Stomach (tissue), 9 donors: ENCODE data around the gene RGS6. TPM values are rescaled to one million over a fixed set of nuclear protein-coding genes. Genes with fewer than 3 reads are reported as not detected.

Experiments used
- DNase-seq, 2 donors: peaks; one replicate each; pipeline versions ENCODE4 v3.0.0 to v3.0.0-alpha.2; 2013 to 2019
- H3K27ac ChIP-seq, 5 donors: fragments of 200-600 bp in 4 of 5; sonication (generic) in 4 of 5; one replicate each; pipeline ENCODE4 v1.5.1; 2013 to 2019; ENCODE audit warnings: mild to moderate bottlenecking in 1 of 5, moderate library complexity in 1 of 5
- H3K27me3 ChIP-seq, 3 donors: fragments of 200-600 bp; sonication (generic); one replicate each; pipeline ENCODE4 v1.5.1; 2017 to 2019; ENCODE audit warnings: mixed run types in 1 of 3
- H3K36me3 ChIP-seq, 4 donors: fragments of 200-600 bp; sonication (generic); 1 replicate in 3 of 4; 2 replicates in 1 of 4; pipeline ENCODE4 v1.5.1; 2016 to 2019
- H3K4me1 ChIP-seq, 4 donors: fragments of 200-600 bp; sonication (generic); one replicate each; pipeline ENCODE4 v1.5.1; 2016 to 2019
- H3K4me3 ChIP-seq, 4 donors: fragments of 200-600 bp; sonication (generic) in 3 of 4; one replicate each; pipeline ENCODE4 v1.5.1; 2016 to 2019; ENCODE audit warnings: mild to moderate bottlenecking in 1 of 4
- H3K9me3 ChIP-seq, 4 donors: fragments of 200-600 bp; sonication (generic); one replicate each; pipeline ENCODE4 v1.5.1; 2016 to 2019
- CTCF ChIP-seq, 7 experiments: fragments of 450-650 bp in 4 of 7; fragments of 200-600 bp in 3 of 7; sonication (generic) in 3 of 7; IDR thresholded peaks; one replicate each; pipeline ENCODE4 v1.5.1; 2016 to 2019; ENCODE audit warnings: antibody characterized with exemption in 7 of 7, control low read depth in 2 of 7, mild to moderate bottlenecking in 1 of 7
- EP300 ChIP-seq: sonication (generic); formaldehyde crosslinking; IDR thresholded peaks from one replicate; pipeline ENCODE4 v1.6.1; 2017; ENCODE audit warnings: antibody characterized with exemption
- POLR2A ChIP-seq, 4 donors: fragments of 450-650 bp; IDR thresholded peaks; one replicate each; pipeline ENCODE4 v1.6.1; 2016; ENCODE audit warnings: antibody characterized with exemption in 4 of 4, control low read depth in 2 of 4, mild to moderate bottlenecking in 1 of 4, moderate library complexity in 1 of 4
- POLR2AphosphoS5 ChIP-seq, 3 donors: sonication (generic); formaldehyde crosslinking; IDR thresholded peaks; one replicate each; pipeline ENCODE4 v1.6.1; 2016; ENCODE audit warnings: antibody characterized with exemption in 3 of 3
- WGBS, 5 donors: extraction: QIAGEN DNeasy Blood & Tissue Kit in 3 of 5; methylation state at CpG; one replicate each; pipeline versions ENCODE4 v1.1.5 to v1.1.7; 2013 to 2018; 5-methylcytosine and 5-hydroxymethylcytosine counted together
- intact Hi-C: fragments of 100-400 bp; cut with DNase I; formaldehyde crosslinking; loops from one replicate; pipeline ENCODE4 v1.15.1; 2023; ENCODE audit warnings: low total_unique reads
- polyA plus RNA-seq, 3 donors: library from polyadenylated mRNA; stranded (reverse); fragments of 200-250 nt; gene quantifications; one replicate each; pipeline ENCODE4 v1.2.3, GENCODE V29; 2013
- total RNA-seq, 5 donors: library from RNA; depleted of rRNA; stranded (reverse); fragments of >200 nt; gene quantifications; one replicate each; pipeline versions ENCODE4 v1.1.0 to v1.2.3, GENCODE V29; 2014 to 2016
- donor health status: healthy with polysubstance abuse.
- donor health status: Bipolar disorder and iron deficiency.
- donor health status: healthy.

RGS6 gene
- total and polyA plus RNA-seq, 8 donors: 0.25 to 18.0 (median 0.92) TPM; not detected in 1

DNA sequence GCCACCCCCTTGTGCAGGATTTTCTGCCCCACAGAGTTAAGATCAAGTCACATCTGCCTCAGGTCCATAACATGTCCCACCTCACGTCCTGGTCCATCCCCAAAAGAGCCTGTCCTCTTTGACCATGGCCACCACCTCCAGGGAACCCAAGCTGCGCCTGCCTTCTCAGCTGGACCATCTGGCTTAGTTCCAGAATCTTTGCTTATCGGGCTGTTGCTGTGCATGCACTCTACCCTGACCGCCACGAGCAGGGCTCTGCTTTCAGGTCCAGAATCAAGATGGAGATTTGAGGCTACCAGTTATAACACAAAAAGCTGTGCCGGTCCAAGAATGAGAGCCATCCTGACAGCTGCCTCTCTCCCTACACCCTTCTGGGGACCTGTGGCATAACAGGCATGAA, 635.0 kb downstream of the RGS6 start:
- intact Hi-C loops: no loop called here
- no peak overlapping the region for H3K4me3 ChIP-seq
- H3K27ac ChIP-seq: no peak overlapping the region
- WGBS, 5 donors: 55 to 77% (median 61%) methylated on average over 6 of the region's 6 CpGs
- H3K27me3 ChIP-seq: peaks cover 0 to 18% (median 0%) of the 10 kb centered on the region in 3 donors
- H3K4me1 ChIP-seq: no peaks in the 10 kb centered on the region
- DNase-seq: no peak
- no peaks in the 10 kb centered on the region for H3K9me3 ChIP-seq
- no peaks in the 10 kb centered on the region for H3K36me3 ChIP-seq
- TF ChIP-seq POLR2A (IDR thresholded peaks at IDR 0.05): no peak
- TF ChIP-seq CTCF (IDR thresholded peaks at IDR 0.05): no peak
- no peak for TF ChIP-seq POLR2AphosphoS5 (IDR thresholded peaks at IDR 0.05)
- TF ChIP-seq EP300: no peak

DNA sequence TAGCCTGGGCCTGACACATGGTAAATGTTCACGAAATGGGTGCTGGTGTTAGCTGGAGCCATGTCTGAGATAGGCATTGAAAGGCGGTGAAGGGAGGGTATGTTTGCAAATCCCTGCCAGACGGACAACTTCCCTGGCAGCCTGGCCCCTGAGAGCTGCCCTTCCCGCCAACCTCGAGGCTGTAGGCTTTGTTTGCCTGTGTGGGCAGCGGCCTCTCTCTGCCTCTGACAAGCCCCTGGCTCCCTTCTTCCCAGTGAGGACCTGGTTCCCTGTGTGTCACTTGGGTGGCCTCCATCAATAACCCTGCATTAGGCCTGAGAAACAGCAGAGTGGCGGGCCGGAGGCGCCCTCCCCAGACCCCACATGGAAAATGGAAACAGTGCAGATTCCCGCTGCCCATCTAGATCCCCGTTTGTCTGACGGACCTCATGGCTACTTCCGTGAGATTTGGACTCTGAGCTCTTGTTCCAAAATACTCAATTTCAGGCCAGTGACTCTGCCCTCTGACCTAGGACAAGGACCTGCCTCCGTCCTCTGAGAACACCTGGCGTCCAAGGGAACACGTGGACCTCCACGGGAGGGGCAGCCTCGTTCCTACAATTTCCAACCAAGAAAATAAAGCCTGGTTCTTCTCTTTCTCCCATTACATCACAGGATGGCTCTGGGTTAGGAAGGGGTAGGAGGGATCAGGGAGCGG, 636.2 kb downstream of the RGS6 start:
- Histone ChIP-seq H3K27ac (no peak overlapping the region), H3K36me3 (no peaks in the 10 kb centered on the region), H3K4me1 (no peaks in the 10 kb centered on the region), H3K9me3 (no peaks in the 10 kb centered on the region), H3K27me3 (peaks cover 0 to 18% (median 0%) of the 10 kb centered on the region in 3 donors), H3K4me3 (no peak overlapping the region)
- intact Hi-C loops: no loop called here
- WGBS, 5 donors: 70 to 83% (median 74%) methylated on average over 18 to 19 of the region's 19 CpGs
- DNase-seq: no peak
- TF ChIP-seq EP300 (no peak), POLR2AphosphoS5 (IDR thresholded peaks at IDR 0.05) (no peak), POLR2A (IDR thresholded peaks at IDR 0.05) (no peak), CTCF (IDR thresholded peaks at IDR 0.05) (no peak)

GRCh38 chr14:72573725-72574417, 641.6 kb downstream of the RGS6 start:
- Histone ChIP-seq H3K27ac (no peak overlapping the region), H3K9me3 (no peaks in the 10 kb centered on the region), H3K4me1 (peaks cover 0 to 11% (median 0%) of the 10 kb centered on the region in 4 donors), H3K4me3 (no peak overlapping the region), H3K27me3 (peaks cover 0 to 18% (median 0%) of the 10 kb centered on the region in 3 donors), H3K36me3 (no peaks in the 10 kb centered on the region)
- intact Hi-C loops: no loop called here
- no peak for TF ChIP-seq POLR2A (IDR thresholded peaks at IDR 0.05)
- no peak for TF ChIP-seq CTCF (IDR thresholded peaks at IDR 0.05)
- no peak for DNase-seq
- 42 to 61% (median 57%) methylated on average over 9 of the region's 9 CpGs for whole genome bisulfite sequencing, 5 donors

GRCh38 chr14:72574715-72575114, 642.5 kb downstream of the RGS6 start:
- TF ChIP-seq CTCF (IDR thresholded peaks at IDR 0.05) (no peak), POLR2A (IDR thresholded peaks at IDR 0.05) (no peak), EP300 (no peak), POLR2AphosphoS5 (IDR thresholded peaks at IDR 0.05) (no peak)
- no peak for DNase-seq
- Histone ChIP-seq H3K27ac (no peak overlapping the region), H3K4me3 (no peak overlapping the region), H3K4me1 (peaks cover 0 to 11% (median 0%) of the 10 kb centered on the region in 4 donors), H3K27me3 (peaks cover 0 to 18% (median 0%) of the 10 kb centered on the region in 3 donors), H3K9me3 (no peaks in the 10 kb centered on the region), H3K36me3 (no peaks in the 10 kb centered on the region)
- 97 to 100% (median 100%) methylated on average over 1 of the region's 1 CpG for WGBS, 5 donors
- intact Hi-C loops: no loop called here
